GM12878 (cell line): ENCODE data around the gene MOK. TPM values are rescaled to one million over a fixed set of nuclear protein-coding genes. Genes with fewer than 3 reads are reported as not detected.

Source experiments
- BCL11A ChIP-seq: IDR thresholded peaks from 2 replicates; pipeline ENCODE4 v1.6.1; 2011; ENCODE audit warnings: low read depth, low read length
- BMI1 ChIP-seq: fragments of 450-650 bp; IDR thresholded peaks from 2 replicates; pipeline ENCODE4 v1.6.1; 2016; ENCODE audit warnings: mild to moderate bottlenecking, moderate library complexity, borderline replicate concordance
- BRCA1 ChIP-seq: IDR thresholded peaks from 2 replicates; pipeline ENCODE4 v1.6.1; 2011; ENCODE audit warnings: low read depth, low read length, improper control_type of control experiment
- CBX3 ChIP-seq: fragments of 200-600 bp; sonication (generic); IDR thresholded peaks from 2 replicates; pipeline ENCODE4 v1.6.1; 2016; ENCODE audit warnings: low read depth, borderline replicate concordance
- CUX1 ChIP-seq: IDR thresholded peaks from 2 replicates; pipeline ENCODE4 v1.6.1; 2012; ENCODE audit warnings: improper control_type of control experiment, low read depth, low read length; ENCODE audit not compliant: insufficient replicate concordance
- ELK1 ChIP-seq: IDR thresholded peaks from 2 replicates; pipeline ENCODE4 v1.6.1; 2012; ENCODE audit warnings: low read depth, low read length, improper control_type of control experiment
- FOS ChIP-seq: IDR thresholded peaks from 3 replicates; pipeline ENCODE4 v1.6.1; 2011; ENCODE audit warnings: borderline replicate concordance; ENCODE audit not compliant: insufficient read length; ENCODE audit errors: extremely low read depth
- FOXK2 ChIP-seq: fragments of 450-650 bp; IDR thresholded peaks from 2 replicates; pipeline ENCODE4 v1.6.1; 2017; ENCODE audit warnings: mild to moderate bottlenecking, moderate library complexity
- IRF3 ChIP-seq: fragments of 450-650 bp; IDR thresholded peaks from 2 replicates; pipeline ENCODE4 v1.6.1; 2014; ENCODE audit warnings: mild to moderate bottlenecking
- MXI1 ChIP-seq: fragments of 150-350 bp; IDR thresholded peaks from 2 replicates; pipeline ENCODE4 v1.6.1; 2011; ENCODE audit warnings: low read depth, mild to moderate bottlenecking, inconsistent platforms, low read length, improper control_type of control experiment
- NKRF ChIP-seq: fragments of 450-650 bp; conservative IDR thresholded peaks from 2 replicates; pipeline ENCODE4 v1.6.1; 2017; ENCODE audit warnings: mild to moderate bottlenecking, moderate library complexity
- NR2C2 ChIP-seq: IDR thresholded peaks from 2 replicates; pipeline ENCODE4 v1.6.1; 2011; ENCODE audit warnings: borderline replicate concordance, low read depth; ENCODE audit not compliant: control insufficient read depth, insufficient read length
- SIN3A ChIP-seq: IDR thresholded peaks from 2 replicates; pipeline ENCODE4 v1.6.1; 2012; ENCODE audit warnings: low read depth, low read length, improper control_type of control experiment
- SREBF2 ChIP-seq: IDR thresholded peaks from 2 replicates; pipeline ENCODE4 v1.6.1; 2012; ENCODE audit warnings: mild to moderate bottlenecking, low read length
- SUPT20H ChIP-seq: IDR thresholded peaks from 2 replicates; pipeline ENCODE4 v1.6.1; 2011; ENCODE audit warnings: low read depth, mild to moderate bottlenecking, low read length, moderate library complexity, borderline replicate concordance; ENCODE audit not compliant: control insufficient read depth
- TARDBP ChIP-seq: IDR thresholded peaks from 2 replicates; pipeline ENCODE4 v1.6.1; 2016; ENCODE audit warnings: borderline replicate concordance
- TBL1XR1 ChIP-seq: IDR thresholded peaks from 2 replicates; pipeline ENCODE4 v1.6.1; 2012; ENCODE audit warnings: low read depth, low read length, improper control_type of control experiment
- YY1 ChIP-seq: IDR thresholded peaks from 2 replicates; pipeline ENCODE4 v1.6.1; 2011; ENCODE audit warnings: low read depth, mild to moderate bottlenecking, low read length
- ZBED1 ChIP-seq: IDR thresholded peaks from 2 replicates; pipeline ENCODE4 v1.6.1; 2016; ENCODE audit warnings: borderline replicate concordance
- ZNF24 ChIP-seq: fragments of 450-650 bp; IDR thresholded peaks from 2 replicates; pipeline ENCODE4 v1.6.1; 2017; ENCODE audit warnings: antibody characterized with exemption, mild to moderate bottlenecking
- ZNF274 ChIP-seq: IDR thresholded peaks from one replicate; pipeline ENCODE4 v1.8.0; 2011; ENCODE audit not compliant: insufficient read length, insufficient read depth
- ZZZ3 ChIP-seq: IDR thresholded peaks from 2 replicates; pipeline ENCODE4 v1.6.1; 2011; ENCODE audit warnings: low read depth; ENCODE audit not compliant: control insufficient read depth, insufficient read length
- polyA plus RNA-seq, 11 experiments: library from polyadenylated mRNA; depleted of rRNA in 4 of 11; unstranded in 6 of 11; stranded (reverse) in 5 of 11; fragments of >200 nt; fragmentation: Nextera tagmentation in 4 of 11; fragmentation: Illumina TruSeq in 1 of 11; extraction: Ambion mirVana in 4 of 11; extraction: Trizol in 1 of 11; gene quantifications; 1 replicate in 1 of 11; 2 replicates in 10 of 11; pipeline versions ENCODE4 v1.2.1 to v1.2.3, GENCODE V29; 2011 to 2016; ENCODE audit warnings: inconsistent platforms in 2 of 11, missing spikeins in 2 of 11, low read depth in 1 of 11
- total RNA-seq, 4 experiments: library from RNA; depleted of rRNA in 3 of 4; stranded (reverse); fragments of >200 nt in 3 of 4; fragmentation: Illumina TruSeq in 1 of 4; extraction: Trizol in 1 of 4; gene quantifications; 2 replicates each; pipeline versions ENCODE4 v1.2.1 to v1.2.3, GENCODE V29; 2013 to 2021

Gene MOK
- total and polyA plus RNA-seq, 10 of the 15 experiments (the other 5 are each of a cell fraction or from before 2014, with no cell fraction given), result 0.10 to 3.0 (median 1.4) TPM

GRCh38 chr14:102316743-102317563 lies 12.0 kb upstream of the MOK start (continued):
- peak; percentile 98 for TF ChIP-seq TARDBP
- TF ChIP-seq CBX3, result no peak
- TF ChIP-seq FOS, result no peak
- no peak for TF ChIP-seq BCL11A
- TF ChIP-seq SIN3A, result no peak; the same call in 1 of the 2 replicates
- TF ChIP-seq IRF3, result no peak
- TF ChIP-seq SREBF2, result peak; percentile 98
- peak; percentile 99 for TF ChIP-seq TBL1XR1
- TF ChIP-seq SUPT20H, result no peak
- TF ChIP-seq MXI1, result peak; percentile 65; the same call in 1 of the 2 replicates
- peak; percentile 82 for TF ChIP-seq YY1
- no peak for TF ChIP-seq NKRF
- TF ChIP-seq ZNF24, result peak; percentile 99
- no peak for TF ChIP-seq CUX1
- TF ChIP-seq ZBED1, result no peak
- TF ChIP-seq BMI1, result no peak
- no peak for TF ChIP-seq NR2C2
- TF ChIP-seq BRCA1, result 0 out of 2 replicates have a peak, but pooled peaks have one; percentile 29
- TF ChIP-seq FOXK2, result no peak
- no peak for TF ChIP-seq ZZZ3
- no peak for TF ChIP-seq ZNF274
- TF ChIP-seq ELK1, result peak; percentile 74
